HG03378 (cell line): ENCODE results near the gene FTO.
"Not testable (repeated sequence)": the region's sequence is repeated elsewhere in the genome, so short reads cannot be mapped to it uniquely, and the experiment has no call there.

Source experiments
- ATAC-seq: cut with Tn5 transposase; IDR thresholded peaks from one replicate; pipeline ENCODE4 v1.9.1; 2021; ENCODE audit warnings: mild to moderate bottlenecking, moderate library complexity; ENCODE audit not compliant: unreplicated experiment

Gene FTO

GRCh38 chr16:53855056-53855455 is 151.1 kb downstream of the FTO start:
- no peak for ATAC-seq

GRCh38 chr16:53855511-53855910 is 151.6 kb downstream of the FTO start:
- no peak for ATAC-seq

DNA sequence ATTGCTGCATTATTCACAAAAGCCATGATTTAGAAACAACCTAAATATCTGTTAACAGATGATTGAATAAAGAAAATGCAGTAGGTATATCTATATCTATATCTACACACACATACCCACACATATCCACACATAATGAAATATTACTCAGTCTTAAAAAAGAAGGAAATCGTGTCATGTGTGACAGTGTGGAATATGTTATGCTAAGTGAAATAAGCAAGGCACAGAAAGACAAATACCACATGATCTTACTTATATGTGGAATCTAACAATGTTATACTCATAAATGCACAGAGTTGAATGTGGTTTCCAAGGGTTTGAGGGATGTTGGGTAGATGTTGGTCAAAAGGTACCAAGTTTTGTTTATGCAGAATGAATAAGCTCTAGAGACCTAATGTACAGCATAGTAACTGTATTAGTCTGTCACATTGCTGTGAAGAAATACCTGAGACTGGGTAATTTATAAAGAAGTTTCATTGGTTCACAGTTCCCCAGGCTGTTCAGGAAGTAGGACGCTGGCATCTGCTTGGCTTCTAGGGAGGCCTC is 156.1 kb downstream of the FTO start:
- no peak for ATAC-seq

DNA sequence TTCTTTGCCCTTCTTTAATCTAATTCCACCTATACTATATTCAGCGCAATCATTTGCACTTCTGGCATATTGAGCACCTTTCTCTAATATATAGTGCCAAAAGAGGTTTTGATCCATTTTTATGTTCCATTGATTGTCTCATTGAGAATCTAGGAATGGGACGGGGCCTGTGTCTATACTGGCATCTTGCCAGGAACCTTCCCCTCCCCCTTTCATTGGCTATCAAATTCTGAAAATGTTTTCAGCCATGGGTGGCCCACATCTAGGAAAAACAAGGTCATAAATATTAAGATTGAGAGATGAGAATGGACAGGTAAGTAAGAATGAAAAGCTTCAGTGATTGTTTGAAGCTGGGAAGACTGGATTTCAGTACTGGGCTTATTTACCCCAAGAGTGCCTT is 159.9 kb downstream of the FTO start:
- ATAC-seq: no peak

DNA sequence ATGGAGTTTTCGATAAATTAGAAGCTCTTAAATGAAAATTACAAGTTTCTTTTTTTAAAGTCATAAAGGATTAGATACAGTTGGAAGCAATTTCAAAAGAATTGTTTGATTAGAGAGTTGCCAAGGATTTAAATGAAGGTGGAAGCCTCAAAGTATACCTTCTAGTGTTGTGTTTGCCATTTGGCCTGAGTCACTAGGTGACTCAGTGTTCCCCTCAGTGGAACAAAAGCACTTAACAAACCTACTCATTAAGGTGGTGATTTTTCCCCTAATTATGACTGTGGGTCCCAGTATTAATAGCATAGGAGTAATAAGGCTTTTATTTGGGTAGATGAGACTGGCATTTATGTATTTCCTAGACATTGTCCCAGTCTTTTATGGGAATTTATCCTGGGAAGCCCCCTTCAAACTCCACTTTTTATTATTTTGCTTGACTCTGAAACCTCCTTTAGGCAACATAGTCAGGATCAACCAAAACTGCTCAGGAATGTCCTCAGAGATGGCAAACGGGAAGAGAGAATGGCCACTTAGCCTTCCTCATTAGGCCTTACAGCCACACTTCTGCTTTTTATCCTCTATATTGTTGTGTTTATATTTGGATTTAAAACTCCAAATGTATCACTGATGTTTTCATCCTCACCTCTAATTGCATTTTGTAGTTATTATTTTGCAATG is 161.0 kb downstream of the FTO start:
- ATAC-seq: no peak

DNA sequence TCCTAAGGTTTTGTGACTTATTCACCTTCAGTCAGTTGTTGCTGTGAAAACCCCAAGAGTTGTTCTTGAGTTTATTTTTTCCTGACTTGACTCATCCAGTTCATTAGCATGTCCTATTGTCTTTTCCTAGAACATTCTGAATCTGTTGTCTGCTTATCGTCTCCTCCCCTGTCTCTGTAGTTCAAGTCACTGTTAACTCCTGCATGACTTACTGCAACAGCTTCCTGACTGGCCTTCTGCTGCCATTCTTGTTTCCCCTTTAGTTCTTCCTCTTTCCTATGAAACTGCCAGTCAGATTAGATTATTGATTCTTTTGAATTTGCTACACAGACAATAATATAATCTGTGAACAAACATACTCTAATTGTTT is 161.5 kb downstream of the FTO start:
- ATAC-seq: peak; percentile 77

DNA sequence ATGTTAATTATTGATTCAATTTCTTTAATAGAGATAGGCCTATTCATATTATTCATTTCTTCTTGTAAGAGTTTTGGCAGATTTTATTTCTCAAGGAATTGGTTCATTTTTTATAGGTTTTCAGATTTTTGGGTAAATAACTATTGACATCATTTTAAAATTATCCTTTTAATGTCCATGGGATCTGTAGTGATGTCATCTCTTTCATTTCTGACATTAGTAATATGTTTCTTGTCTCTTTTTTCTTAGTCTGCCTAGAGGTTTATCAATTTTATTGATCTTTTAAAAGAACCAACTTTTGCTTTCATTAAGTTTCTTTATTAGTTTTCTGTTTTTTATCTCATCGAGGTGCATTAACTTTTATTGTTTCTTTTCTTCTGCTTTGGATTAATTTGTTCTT is 162.6 kb downstream of the FTO start:
- no peak for ATAC-seq

GRCh38 chr16:53870831-53871230 is 166.9 kb downstream of the FTO start:
- ATAC-seq: no peak

DNA sequence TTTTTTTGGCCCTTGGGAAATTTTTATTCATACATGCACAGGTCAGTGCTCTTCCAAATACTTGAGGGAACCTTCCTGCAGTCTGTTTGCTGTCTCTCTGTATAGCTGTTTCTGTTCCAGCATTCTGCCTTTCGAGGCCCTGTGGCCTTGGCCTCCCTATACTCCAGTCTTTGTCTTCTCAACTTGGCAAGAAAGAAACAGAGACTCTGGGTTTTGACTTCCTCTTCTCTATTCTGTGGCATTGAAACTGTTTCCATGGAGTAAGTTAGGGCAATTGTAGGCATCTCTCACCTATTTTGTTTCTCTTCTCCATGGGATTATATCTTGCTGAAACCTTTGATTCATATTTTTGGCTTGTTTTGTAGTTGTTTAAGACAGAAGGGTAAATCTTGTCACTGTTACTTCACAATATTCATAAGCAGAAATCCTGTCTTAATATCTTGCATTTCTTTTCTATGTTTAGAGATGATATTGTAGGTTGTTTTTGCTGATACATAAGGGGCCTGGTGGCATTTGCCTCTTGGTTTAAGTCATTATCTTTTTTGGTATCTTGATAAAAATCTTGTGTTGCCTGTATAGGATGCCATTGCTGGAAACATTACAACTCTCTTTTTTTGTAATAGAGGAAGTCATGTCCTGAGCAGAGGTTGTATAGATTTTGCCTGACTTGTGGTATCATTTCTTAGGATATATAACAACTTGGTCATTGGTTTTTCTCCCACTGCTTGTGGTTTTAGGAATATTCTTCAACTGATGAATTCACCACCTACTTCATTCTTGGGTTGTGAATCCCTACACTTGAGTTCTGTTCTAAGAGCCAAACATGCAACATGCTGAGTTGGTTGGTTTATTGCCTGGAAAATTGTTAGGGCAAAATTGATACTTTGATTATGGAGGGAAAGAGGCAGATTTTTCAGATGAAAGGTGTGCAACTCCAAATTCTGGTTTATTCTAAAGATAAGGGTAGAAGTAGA is 168.6 kb downstream of the FTO start:
- no peak for ATAC-seq

GRCh38 chr16:53876811-53877210 is 172.9 kb downstream of the FTO start:
- ATAC-seq: no peak

- ATAC-seq: no peak
Observed at GRCh38 chr16:53878216-53878615, 174.3 kb downstream of the FTO start.

DNA sequence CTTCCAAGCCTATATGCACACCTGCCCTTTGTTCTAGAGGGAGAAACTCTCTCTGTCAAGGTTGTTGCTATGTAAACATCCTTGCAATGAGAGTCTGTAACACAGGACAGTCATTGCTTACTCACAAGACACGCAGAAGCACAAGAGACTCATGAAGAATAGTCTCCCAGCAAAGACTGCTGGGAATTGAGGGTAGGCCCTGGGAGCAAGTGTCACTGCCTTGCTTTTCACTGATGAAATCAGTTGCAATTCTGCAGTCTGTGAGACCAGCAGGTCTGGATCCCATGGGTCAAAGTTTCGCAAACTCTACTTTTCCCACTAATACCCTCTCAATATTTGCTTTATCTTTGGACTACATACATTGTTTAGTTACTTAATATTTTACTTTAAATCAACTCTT is 177.4 kb downstream of the FTO start:
- ATAC-seq: no peak

DNA sequence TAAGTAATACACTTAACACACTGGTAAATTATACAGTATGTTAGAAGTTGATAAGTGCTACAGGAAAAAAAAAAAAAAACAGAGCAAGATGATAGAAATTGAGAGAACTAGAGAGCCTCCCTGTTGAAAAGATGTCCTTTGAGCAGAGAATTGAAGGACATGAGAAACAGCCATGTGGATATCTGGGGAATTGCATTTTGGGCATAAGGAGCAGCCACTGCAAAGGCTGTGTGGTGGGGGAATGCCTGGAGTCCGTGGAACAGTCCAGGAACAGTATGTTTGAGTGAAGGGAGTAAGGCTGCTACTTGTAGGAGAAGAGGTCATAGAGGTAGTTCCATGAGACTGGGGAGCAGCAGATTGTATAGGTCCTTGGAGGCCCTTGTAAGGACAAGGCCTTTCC is 178.4 kb downstream of the FTO start:
- no peak for ATAC-seq

DNA sequence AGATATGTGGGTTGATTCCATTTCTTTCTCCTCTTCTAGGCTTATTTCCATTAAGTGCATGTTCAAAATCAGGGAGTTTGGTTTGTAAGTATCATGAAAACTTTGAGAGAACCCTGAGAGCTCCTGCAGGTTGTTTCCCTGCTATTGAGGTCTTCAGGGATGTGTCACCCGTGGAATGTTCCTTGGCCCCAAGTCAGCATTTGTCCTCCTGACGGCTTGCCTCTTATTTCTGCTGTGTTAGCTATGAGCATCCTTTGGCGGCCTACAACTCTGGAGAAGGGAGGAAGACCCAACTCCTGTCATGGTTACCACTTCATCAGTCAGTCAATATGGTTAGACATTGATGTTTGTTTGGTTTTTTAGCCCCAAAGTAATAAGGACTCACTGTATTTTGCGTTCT is 180.8 kb downstream of the FTO start:
- no peak for ATAC-seq

GRCh38 chr16:53886482-53887378 is 182.8 kb downstream of the FTO start:
- ATAC-seq: no peak

DNA sequence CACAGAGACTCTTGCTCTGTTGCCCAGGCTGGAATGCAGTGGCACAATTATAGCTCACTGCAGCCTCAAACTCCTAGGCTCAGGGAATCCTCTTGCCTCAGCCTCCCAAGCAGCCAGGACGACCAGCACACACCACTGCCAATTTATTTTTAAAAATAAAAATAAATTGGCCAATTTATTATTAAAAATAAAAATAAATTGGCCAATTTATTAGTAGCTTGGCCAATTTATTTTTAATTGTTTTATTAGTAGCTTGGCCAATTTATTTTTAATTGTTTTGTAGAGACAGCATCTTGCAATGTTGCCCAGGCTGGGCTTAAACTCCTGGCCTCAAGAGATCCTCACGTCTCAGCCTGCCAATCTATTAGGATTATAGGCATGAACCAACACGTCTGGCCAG is 184.3 kb downstream of the FTO start:
- ATAC-seq: no peak

GRCh38 chr16:53890877-53891276 is 186.9 kb downstream of the FTO start:
- not testable (repeated sequence) for ATAC-seq

- ATAC-seq: no peak
Observed at GRCh38 chr16:53891409-53892139, 187.6 kb downstream of the FTO start.

DNA sequence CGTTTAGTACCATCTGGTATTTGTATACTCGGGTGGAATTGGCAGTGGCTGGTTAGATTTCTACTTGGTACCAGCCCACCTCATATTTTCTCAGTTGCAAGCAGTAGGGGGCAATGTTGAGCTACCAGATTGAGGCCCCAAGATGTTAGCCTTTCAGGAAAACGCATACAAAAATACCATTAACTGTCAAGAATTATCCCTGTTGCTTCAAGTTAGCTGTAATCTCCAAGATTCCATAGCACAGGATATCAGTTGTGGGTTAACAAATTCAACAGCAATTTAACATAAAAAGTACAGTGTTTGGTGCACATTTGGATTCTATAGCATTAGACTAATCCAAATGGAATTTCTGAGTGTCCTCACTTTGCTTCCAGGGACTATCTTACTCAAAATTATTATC is 188.2 kb downstream of the FTO start:
- ATAC-seq: no peak

DNA sequence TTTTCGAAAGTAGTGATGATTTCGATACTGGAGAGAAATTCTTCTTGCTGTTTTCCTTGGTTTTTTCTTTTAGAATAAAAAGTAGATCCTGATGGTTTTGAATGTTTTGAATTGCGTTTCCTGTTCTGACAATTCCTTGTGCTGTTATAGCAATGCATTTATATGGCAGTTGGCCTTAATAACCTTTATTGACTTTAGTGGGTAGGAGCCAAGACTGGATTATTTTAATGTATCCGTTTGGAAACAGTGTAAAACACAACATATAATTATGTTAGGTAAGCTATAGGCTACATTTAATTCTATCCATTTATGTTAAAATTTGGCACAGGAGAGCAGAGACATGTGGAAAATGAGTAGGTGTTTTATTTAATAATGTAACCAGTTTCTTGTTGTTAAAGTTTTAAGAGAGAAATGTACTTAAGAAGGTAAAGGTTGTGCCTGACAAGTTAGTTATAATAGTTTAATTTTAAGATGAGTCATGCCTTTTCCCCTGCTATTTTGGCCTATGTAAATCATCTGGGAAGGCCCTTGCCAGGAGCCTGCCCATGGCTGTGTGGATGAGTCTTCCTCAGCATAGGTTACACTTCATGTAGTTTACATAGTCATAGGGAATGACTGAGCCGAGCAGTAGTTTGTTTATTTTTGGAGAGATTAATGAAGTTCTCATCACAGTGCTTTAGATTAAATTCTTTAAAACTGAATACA is 189.9 kb downstream of the FTO start:
- no peak for ATAC-seq
